ENCODE results near the gene AGPAT4. TPM values are rescaled to one million over a fixed set of nuclear protein-coding genes. Genes with fewer than 3 reads are reported as not detected.

AGPAT4 gene
- total and polyA plus RNA-seq, 2 of the 4 experiments (the other 2 are of a cell fraction): 3.6 to 3.8 TPM

DNA sequence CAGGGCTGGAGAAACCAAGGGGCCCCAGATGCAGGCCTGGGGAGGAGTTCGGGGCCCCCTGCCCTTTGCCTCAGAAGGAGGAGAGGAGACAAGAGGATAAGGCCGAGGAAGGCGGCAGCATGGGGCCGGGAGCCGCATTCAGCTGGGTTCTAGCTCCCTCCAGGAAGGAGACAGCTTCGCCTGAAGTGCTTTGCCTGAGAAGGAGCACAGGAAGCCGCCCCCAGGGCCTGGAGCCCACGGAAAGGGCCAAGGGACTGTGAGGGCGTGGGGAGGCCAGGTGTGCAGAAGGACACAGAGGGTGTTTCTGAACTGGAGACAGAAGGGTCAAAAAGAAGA, 121.4 kb downstream of the AGPAT4 start:
- Histone ChIP-seq H4K8ac (ENCODE audit: low read depth in 2 of 2, low read length in 2 of 2) (no peak overlapping the region), H3K9me3 (ENCODE audit: control insufficient read depth, insufficient read depth, low read length) (no peaks in the 10 kb centered on the region)

More for the DNA sequence above, 121.4 kb downstream of the AGPAT4 start:
- CTCF ChIA-PET: interaction anchor here (1.6 kb wide), 1 partner anchor 218 kb away, joined by 4 read pairs; no protein-coding TSS in a partner anchor
- no peaks in the 10 kb centered on the region for H3K79me1 ChIP-seq (ENCODE audit: low read depth in 1 of 2, low read length in 2 of 2)
- DNase-seq: no peak
- intact Hi-C loops (cut with micrococcal nuclease) (no loop called here), dilution Hi-C loops (cut with HindIII; ENCODE audit: low sequenced_read_pairs, unreplicated experiment) (no loop called here), in situ Hi-C loops (cut with MboI; ENCODE audit: low sequenced_read_pairs) (no loop called here)
- no peak overlapping the region for H3K27ac ChIP-seq (ENCODE audit: insufficient read depth, low read length)
- H4K91ac ChIP-seq (ENCODE audit: insufficient read depth, low read depth, low read length): no peak overlapping the region
- no peak overlapping the region for H2AK9ac ChIP-seq (replicated peaks; ENCODE audit: low read depth, low read length, poor library complexity)
- H3K23ac ChIP-seq (ENCODE audit: low read depth, low read length): no peak overlapping the region
- no peak overlapping the region for H3K18ac ChIP-seq (ENCODE audit: low read depth, low read length)
- H2BK120ac ChIP-seq (ENCODE audit: low read depth, low read length): no peak overlapping the region
- H2AK5ac ChIP-seq (ENCODE audit: low read depth, low read length): no peak overlapping the region
- H3K36me3 ChIP-seq (ENCODE audit: control insufficient read depth, insufficient read depth, low read length): peaks cover 7% of the 10 kb centered on the region; the same call in 1 of the 2 replicates
- no peak for TF ChIP-seq NFE2L2 (IDR thresholded peaks at IDR 0.05; ENCODE audit: low read depth, low read length)
- TF ChIP-seq, protein P1, sequence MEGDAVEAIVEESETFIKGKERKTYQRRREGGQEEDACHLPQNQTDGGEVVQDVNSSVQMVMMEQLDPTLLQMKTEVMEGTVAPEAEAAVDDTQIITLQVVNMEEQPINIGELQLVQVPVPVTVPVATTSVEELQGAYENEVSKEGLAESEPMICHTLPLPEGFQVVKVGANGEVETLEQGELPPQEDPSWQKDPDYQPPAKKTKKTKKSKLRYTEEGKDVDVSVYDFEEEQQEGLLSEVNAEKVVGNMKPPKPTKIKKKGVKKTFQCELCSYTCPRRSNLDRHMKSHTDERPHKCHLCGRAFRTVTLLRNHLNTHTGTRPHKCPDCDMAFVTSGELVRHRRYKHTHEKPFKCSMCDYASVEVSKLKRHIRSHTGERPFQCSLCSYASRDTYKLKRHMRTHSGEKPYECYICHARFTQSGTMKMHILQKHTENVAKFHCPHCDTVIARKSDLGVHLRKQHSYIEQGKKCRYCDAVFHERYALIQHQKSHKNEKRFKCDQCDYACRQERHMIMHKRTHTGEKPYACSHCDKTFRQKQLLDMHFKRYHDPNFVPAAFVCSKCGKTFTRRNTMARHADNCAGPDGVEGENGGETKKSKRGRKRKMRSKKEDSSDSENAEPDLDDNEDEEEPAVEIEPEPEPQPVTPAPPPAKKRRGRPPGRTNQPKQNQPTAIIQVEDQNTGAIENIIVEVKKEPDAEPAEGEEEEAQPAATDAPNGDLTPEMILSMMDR (conservative IDR thresholded peaks at IDR 0.05; ENCODE audit: low read depth, low read length): no peak
- TF ChIP-seq RFX5 (IDR thresholded peaks at IDR 0.05; ENCODE audit: low read depth, low read length): no peak
- TF ChIP-seq MAZ (IDR thresholded peaks at IDR 0.05; ENCODE audit: borderline replicate concordance, low read depth, low read length): no peak
- TF ChIP-seq, protein P2, sequence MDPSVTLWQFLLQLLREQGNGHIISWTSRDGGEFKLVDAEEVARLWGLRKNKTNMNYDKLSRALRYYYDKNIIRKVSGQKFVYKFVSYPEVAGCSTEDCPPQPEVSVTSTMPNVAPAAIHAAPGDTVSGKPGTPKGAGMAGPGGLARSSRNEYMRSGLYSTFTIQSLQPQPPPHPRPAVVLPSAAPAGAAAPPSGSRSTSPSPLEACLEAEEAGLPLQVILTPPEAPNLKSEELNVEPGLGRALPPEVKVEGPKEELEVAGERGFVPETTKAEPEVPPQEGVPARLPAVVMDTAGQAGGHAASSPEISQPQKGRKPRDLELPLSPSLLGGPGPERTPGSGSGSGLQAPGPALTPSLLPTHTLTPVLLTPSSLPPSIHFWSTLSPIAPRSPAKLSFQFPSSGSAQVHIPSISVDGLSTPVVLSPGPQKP (IDR thresholded peaks at IDR 0.05; ENCODE audit: borderline replicate concordance, low read depth, low read length): no peak
- TF ChIP-seq FOS (IDR thresholded peaks at IDR 0.05; ENCODE audit: low read depth, low read length): no peak
- TF ChIP-seq POLR2A (IDR thresholded peaks at IDR 0.05; ENCODE audit: low read depth, low read length): no peak
- TF ChIP-seq BHLHE40 (IDR thresholded peaks at IDR 0.05; ENCODE audit: low read depth, low read length): no peak
- TF ChIP-seq MAFK (IDR thresholded peaks at IDR 0.05; ENCODE audit: low read depth, low read length): no peak
- TF ChIP-seq RAD21 (IDR thresholded peaks at IDR 0.05; ENCODE audit: low read length): no peak
- no peak for TF ChIP-seq CHD1 (IDR thresholded peaks at IDR 0.05; ENCODE audit: low read depth, low read length)
- no peak for TF ChIP-seq SMC3 (IDR thresholded peaks at IDR 0.05; ENCODE audit: low read depth, low read length)
- TF ChIP-seq CEBPB (IDR thresholded peaks at IDR 0.05; ENCODE audit: low read depth, low read length): no peak
- no peak for TF ChIP-seq RCOR1 (IDR thresholded peaks at IDR 0.05; ENCODE audit: insufficient replicate concordance, low read length)
- TF ChIP-seq MXI1 (IDR thresholded peaks at IDR 0.05; ENCODE audit: borderline replicate concordance, low read depth, low read length): no peak
- TF ChIP-seq, protein P3, sequence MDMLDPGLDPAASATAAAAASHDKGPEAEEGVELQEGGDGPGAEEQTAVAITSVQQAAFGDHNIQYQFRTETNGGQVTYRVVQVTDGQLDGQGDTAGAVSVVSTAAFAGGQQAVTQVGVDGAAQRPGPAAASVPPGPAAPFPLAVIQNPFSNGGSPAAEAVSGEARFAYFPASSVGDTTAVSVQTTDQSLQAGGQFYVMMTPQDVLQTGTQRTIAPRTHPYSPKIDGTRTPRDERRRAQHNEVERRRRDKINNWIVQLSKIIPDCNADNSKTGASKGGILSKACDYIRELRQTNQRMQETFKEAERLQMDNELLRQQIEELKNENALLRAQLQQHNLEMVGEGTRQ (IDR thresholded peaks at IDR 0.05; ENCODE audit: low read depth, low read length): no peak
- no peak for ATAC-seq (ENCODE audit: low read depth)
- no TSS peak for BruUV-seq (replicated peaks)
- H3K27me3 ChIP-seq (ENCODE audit: control insufficient read depth, insufficient read depth, low read length): no peaks in the 10 kb centered on the region
- H3K4me1 ChIP-seq (ENCODE audit: control insufficient read depth, insufficient read depth, low read length): no peaks in the 10 kb centered on the region
- POLR2A ChIA-PET (ENCODE audit: unreplicated experiment): no interaction called here
- H3K56ac ChIP-seq (ENCODE audit: extremely low read depth, insufficient read depth, low read length): no peak overlapping the region
- H2BK20ac ChIP-seq (ENCODE audit: low read depth, low read length): no peak overlapping the region
- no peak overlapping the region for H4K5ac ChIP-seq (ENCODE audit: low read depth, low read length)
- H3K4me2 ChIP-seq (ENCODE audit: low read depth, low read length): no peak overlapping the region
- H3K9me1 ChIP-seq (ENCODE audit: insufficient read depth, low read length): no peaks in the 10 kb centered on the region
- H4K20me1 ChIP-seq (ENCODE audit: insufficient read depth, low read length): no peaks in the 10 kb centered on the region
- no peak overlapping the region for H3K4ac ChIP-seq (ENCODE audit: low read depth, low read length)
- no peak overlapping the region for H2BK5ac ChIP-seq (ENCODE audit: low read depth, low read length, poor library complexity, severe bottlenecking)
- no peak overlapping the region for H3K4me3 ChIP-seq (ENCODE audit: insufficient read depth, low read depth, low read length)
- no peak overlapping the region for H2AFZ ChIP-seq (replicated peaks; ENCODE audit: low read length, poor library complexity)
- WGBS, 2 experiments (ENCODE audit: extremely low coverage in 2 of 2, insufficient read length in 1 of 2): 90% methylated on average over 2 of the region's 9 CpGs; no CpG with 5 or more reads in 1 of the 2 experiments
- no peak overlapping the region for H3K9ac ChIP-seq (ENCODE audit: low read depth, low read length)
- H3K14ac ChIP-seq (replicated peaks; ENCODE audit: low read depth, low read length): no peak overlapping the region
- H2BK15ac ChIP-seq (ENCODE audit: low read depth, low read length): no peak overlapping the region
